Activated T-cell treated with anti-CD3 and anti-CD28 coated beads for 1 hour (primary cell): Measurements from ENCODE around the gene TSPEAR.

Experiments used
- DNase-seq: peaks from one replicate; pipeline ENCODE4 v3.0.0-alpha.2; 2020; ENCODE audit warnings: low read depth

Gene TSPEAR

DNA sequence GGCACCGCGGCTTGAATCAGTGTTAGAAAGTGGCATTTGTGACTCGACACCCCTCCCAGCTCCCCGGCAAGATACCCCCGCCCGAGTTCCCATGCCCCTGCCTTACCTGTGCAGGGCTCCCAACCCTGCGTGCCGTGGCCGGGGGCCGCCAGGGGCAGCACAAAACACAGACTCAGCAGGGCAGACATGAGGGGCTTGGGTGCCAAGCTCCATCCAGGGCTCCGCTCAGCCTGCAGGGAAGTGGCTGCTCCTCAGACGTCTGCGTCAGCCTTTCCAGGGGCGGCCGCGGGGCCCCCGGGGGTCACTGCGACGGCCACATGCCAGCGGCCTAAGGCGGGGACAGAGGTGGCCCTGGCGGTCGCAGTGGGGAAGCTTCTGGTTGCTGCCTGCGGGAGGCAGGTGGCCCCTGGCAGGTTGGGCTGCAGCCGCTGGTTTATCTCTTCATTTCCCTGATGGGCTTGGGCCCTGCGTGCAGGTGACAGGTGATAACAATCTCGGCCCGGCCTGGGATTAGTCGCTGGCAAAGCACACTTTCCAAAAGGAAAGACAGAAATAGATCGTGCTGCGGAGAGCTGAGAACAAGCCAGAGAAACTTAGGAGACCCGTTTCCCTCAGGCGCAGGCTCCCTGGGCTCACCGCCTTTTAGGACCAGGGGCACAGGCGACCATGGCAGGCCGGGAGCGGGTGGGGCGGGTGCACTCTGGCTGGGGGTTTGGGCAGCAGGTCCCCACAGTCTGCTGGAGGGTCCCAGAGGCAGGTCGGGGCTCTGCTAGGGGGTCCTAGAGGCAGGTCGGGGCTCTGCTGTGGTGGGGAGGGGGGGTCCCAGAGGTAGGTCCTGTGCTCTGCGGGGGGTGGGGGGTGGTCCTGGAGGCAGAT lies at the start of gene TSPEAR:
TSS of gene TSPEAR (minus strand) at position 246 of the 876 bp plus-strand sequence. CDS start at position 188, 58 bp downstream.
- DNase-seq, result no peak

DNA sequence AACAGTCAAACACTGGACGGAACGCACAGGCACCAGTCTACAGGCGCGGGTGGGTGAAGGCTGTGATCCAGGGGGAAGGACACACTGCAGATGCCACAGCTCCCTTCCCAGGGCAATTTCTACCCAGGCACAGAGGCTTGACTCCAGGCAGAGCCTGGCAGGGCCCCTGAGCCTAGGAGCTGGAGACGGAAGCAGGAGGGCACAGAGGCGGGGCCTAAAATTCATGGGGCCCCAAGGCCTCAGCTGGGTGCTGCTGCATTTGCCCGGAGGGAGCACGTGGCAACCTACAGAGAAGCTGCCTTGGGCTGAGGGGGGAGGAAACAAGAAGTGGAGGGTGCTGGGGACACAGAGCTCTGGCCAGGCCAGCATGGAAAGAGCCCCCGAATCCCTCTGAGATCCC lies 49.0 kb upstream of the TSPEAR start:
- DNase-seq, result no peak

DNA sequence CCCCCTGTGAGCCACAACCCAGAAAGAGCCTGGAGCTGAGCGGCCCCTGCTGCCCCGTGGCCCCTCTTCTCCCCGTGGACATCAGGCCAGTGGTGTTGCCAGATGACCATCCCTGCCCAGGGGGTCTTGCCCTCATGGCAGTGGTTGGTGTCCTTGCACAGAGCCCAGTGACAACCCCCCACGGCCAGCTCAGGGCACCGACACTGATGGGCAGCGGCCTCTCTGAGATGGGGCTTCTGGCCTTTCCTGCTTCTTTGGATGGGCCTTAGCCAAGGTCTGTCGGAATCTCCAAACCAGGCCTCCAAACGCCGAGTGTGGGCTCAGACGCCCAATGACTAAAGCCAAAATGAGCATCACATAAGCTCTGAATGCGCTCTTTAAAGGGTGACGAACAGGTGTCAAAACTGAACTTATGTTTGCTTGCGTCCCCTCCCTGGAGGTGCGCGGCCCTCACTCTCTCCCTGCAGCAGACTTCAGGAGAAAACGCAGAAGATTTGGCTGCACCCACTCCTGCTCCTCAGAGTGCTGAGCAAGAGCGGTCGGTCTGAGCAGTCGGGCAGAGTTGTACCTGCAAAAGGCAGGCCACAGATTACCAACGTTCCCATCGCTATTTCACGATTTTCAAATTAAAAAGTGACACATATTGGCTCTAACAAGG lies 48.4 kb upstream of the TSPEAR start:
- no peak for DNase-seq

DNA sequence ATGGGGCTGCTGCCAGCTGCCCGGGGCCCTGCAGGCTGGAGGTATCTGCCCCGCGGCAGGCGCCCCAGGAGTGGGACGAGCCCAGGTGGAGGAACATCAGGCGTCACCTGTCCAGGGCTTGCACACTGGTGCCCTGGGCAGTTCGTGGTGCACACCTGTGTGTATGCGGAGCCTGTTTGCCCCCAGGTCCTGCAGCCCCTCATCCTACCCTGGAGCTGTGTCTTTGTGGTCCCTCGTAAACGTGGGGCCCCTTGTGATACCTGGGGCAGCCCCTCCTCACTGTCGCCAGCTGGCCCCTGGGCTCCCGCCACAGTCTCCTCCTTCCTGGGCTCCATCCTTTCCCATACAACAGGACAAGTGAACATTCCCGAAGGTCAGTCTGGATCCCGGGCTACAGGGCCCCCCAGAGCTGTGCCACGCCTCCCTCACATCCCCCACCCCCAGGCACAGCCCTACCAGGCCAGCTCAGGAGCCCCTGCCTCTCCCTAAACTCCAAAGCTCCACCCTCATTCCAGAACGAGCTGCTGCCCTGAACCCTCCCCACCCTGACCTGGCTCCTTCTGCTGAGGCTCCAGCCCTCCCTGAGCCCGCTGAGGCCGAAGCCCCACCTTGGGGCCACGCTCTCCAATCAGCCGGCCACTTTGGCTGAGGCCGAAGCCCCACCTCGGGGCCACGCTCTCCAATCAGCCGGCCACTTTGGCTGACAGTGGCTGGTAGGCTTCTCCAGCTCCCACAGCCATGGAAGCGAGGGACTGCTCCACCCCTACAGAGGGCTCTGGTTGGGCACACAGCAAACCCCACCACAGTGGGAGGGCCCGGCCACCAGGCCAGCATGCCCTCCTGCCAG lies 47.6 kb upstream of the TSPEAR start:
- DNase-seq, result no peak

DNA sequence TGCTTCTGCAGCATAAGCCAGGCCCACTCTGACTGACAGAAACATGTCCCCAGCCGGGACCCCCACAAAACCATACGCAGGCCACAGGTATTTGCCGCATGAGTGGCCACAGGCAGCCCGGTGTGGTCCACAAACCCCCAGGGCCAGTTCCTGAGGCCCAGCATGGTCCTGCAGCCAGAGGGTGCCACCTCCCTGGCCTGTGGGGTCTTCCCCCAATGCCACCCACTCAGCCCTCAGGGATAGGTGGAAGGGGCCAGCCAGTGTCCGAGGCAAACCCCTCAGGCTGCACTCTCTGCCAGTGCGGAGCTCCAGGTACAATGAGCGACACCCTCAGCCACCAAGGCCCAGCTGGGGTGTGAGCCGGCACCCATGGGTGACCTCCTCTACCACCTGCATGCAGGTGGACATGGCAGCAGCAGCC lies 46.8 kb upstream of the TSPEAR start:
- DNase-seq, result no peak

DNA sequence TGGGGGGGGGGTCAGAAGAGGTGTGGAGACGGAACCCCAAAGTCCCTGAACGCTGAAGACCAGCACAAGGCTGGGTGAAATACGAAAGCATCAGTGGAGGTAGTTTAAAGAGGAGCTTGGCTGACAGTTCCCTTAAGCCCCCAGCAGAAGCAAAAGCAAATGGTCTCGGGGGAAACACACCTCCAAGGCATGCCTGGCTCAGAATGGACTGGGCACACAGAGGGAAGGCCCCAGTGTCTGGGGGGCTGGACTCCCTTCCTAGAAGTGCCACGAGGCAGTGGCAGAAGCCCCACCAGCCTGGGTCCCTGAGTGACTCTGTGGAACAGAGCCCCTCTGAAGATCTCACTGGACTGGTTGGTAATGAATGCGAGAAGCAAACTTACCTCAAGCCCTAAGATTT lies 46.4 kb upstream of the TSPEAR start:
- DNase-seq, result no peak

DNA sequence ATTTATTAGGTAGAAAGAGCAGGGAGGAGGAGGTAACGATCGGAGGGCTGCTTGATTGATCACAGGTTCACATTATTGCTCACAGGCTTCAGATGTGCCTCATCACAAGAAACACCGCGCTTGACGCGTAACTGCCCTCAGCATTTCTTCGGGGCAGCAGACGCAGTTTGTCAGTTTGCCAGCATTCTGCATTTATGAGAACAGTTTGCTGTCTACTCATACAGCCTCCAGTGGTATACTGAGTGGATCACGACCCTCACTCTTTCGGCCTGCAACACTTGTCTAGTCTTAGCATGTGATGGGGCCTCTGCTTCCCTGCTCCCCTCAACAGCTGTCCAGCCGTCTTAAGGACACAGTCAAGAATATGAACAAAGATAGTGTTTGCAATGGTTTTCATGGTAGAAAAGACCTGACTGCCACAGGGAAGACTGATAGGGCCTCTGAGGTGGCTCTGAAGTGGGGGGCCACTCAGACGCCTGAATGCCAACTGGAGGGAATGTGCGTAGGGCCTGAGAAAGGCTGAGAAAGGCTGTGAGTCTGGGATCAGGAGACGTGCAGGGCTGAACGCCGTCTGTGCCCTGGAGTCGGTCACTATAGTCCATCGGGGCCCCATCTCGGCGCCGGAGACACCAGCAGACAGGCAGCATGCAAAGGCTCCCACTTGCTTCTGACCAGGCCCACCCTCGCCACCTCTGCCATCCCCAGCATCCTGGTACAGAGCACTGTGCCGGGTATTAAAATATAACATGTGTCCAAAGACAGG lies 45.2 kb upstream of the TSPEAR start:
- DNase-seq, result no peak

DNA sequence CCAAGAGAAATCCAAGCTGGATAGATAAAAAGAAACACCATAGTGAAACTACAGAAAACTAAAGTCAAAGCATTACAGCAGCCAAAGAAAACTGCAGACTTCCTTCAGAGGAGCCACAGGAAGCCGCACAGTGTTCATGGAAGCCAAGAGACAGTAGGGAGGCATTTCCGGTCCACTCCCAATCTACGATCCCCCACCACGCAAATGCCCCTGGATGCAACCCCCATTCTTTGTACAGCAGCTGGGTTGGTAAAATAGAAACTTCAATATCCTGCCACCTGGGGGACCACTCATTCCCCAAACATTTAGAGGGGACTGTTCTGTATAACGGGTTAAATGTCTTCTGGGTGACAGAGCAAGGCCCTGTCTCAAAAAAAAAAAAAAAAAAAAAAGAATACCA lies 43.9 kb upstream of the TSPEAR start:
- no peak for DNase-seq

DNA sequence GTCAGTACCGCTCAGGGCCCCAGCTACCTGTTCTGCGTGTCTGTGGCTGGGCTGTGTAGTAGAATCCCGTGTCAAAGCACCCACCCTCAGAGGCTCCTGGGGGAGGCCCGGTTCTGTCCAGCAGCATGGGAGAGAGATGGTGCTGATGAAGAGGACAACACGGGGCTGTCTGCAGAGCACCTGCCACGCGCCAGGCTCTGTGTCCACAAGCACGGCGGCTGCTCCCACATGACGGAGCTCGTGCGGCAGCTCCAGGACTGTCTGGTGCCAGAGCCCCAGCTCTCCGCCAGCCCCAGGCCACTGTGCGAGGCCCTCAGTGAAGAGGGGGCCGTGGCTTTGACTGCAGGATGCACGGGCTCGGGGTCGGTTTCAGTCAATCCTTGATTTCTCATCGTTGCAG lies 42.0 kb upstream of the TSPEAR start:
- DNase-seq, result no peak

DNA sequence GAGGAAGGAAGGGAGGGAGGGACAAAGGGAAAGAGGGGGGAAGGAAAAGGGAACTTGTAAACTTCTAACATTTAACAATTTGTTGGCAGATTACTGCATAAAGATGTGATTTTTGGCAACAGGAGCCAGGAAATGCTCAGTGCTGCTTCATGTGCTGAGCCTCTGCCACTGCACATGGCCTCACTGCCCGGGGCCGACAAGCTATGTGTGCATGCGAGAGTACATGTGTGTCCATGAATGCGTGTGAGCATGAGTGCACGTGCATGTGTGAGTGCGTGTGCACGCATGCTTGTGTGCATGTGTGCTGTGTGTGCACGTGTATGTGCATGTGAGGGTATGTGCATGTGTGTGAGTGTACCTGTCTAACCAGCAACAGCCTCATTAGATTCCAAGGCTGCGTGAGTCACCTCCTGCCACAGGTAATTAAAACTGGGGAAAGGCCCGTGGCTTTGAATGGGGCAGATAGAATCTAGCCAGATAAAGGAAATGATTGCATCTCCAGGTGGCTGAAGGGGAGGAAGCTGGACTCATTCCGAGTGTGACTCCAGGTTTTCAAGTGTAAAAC lies 41.4 kb upstream of the TSPEAR start:
- DNase-seq, result no peak

DNA sequence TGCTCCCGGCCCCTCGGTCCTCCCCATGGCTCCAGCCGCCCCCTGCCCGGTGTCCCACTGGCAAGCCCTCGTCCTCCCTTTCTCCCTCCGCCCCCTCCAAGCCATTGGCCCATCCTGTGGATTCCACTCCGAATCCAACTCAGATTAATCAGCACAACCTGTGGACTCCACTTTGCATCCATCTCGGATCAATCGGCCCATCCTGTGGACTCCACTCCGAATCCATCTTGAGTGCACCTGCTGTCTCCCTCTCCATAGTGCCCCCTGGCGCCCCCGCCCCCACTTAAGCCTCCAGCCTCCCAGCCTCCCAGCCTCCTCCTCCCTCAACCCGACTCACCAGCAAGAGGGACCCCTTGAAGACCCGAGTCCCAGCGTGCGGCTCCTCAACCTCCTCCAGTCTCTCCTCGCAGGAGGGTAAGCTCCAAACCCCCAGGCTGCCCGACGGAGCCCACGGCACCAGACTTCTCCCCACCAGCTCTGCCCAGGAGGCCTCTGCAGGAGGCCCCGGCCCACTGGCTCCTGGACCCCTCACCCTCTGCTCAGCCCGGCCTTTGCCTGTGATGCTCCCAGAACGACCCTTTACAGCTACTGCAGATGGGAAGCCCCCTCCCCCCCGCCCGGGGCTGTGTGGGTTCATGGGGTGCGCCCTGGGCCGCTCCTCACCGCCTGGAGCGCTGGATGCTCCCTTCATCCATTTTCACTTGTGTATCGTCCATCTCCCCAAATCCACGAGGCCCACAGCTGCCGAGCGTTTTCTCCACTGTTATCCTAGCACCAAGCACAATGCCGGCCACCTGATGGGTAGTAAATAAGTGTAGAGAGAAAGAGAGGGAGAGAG lies 40.6 kb upstream of the TSPEAR start:
- DNase-seq, result no peak

DNA sequence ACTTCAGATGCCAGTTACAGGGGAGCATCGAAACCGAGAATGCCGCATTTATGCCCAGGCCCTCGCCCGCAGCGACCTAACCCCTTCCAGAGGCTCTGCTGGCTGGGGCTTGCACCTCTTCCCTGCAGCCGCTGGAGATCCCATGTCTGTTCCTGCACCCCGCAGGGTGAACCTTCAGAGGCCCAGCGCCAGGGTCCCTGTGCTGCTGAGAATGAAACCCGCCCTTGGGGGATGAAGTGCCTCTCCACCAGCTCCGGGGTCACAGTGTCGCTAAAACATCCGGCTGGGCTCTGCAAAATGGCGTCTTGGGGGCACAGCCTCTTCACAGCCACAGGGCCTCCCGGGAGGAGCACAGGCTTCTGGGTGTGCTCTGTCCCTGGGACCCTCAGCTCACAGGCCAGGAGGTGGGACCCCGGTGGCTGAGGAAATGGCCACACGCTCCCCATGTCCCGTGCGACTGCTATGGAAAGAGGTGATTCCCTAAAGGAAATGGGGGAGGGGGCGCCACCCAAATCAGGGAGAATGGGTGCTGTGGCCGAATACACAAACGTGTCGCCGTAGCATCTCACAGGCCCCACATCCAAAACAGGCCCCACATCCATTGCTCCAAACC lies 39.9 kb upstream of the TSPEAR start:
- DNase-seq, result no peak

DNA sequence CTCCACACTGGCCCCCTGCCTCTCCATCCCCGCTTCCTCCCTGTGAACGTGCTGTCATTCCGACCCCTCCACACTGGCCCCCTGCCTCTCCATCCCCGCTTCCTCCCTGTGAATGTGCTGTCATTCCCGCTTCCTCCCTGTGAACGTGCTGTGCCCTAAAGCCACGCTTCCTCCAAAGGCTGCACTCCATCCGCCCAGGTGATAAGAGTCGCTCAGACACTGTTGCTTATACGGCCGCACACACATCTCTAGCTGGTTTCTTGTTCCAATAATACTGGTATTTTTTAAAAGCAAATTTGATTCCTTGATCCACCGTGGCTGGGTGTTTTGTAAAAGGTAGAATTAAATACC lies 39.3 kb upstream of the TSPEAR start:
- DNase-seq, result no peak

DNA sequence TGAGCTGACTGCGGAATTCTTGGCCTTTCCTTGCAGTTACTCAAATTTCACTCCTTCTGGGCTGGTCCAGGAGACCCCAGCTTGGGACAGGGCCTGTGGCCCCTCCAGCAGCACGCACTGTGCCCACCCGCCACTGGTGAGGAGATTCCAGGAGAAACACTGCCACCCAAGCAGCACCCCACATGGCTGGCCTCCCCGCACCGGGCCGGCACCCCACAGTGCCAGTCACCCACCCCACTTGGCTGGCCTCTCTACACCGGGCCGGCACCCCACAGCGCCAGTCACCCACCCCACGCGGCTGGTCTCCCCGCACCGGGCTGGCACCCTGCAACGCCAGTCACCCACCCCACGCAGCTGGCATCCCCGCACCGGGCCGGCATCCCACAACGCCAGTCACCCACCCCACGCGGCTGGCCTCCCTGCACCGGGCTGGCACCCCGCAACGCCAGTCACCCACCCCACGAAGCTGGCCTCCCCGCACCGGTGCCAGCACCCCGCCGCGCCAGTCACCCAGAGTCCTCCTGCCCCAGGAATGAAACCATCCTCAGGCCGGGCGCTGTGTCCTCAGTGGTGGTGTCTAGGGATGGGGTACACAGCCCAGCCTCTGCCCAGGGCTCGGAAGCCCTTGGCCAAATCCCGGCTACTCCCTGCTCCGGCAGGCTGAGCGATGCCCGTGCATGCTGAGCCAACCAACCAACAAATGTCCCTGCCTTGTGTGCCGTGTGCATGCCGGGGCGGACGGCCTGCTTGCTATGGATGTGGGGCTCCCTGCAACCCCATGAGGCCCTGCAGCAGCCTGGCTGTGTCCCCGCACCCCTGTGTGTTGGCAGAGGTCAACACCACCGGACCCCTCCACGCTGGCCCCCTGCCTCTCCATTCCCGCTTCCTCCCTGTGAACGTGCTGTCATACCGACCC lies 38.6 kb upstream of the TSPEAR start:
- no peak for DNase-seq

DNA sequence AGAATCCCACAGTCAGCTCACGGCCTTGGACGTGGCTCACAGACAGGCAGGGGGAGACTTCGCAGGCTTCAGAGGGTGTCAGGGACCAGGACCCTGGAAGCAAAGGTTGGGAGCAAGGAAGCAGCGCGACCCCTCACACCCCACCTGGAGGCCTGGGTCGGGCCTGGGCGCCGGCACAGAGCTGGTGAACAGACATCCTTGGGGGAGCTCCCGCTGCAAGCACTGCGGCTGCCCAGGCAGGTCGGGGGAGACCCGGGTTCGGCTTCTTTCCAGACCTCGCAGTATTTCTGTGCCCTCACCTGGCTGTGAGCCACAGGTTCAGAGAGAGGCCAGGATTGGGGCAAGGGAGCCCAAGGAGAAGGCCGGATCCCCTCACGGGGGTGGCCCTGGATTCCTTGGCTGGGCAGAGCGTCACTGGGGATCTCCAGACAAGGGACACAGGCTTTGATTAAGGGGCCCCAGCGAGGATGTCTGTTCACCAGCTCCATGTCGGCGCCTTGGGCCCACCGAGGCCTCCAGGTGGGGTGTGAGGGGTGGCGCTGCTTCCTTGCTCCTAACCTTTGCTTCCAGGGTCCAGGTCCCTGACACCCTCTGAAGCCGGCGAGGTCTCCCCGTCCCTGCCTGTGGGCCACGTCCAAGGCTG lies 37.9 kb upstream of the TSPEAR start:
- no peak for DNase-seq

DNA sequence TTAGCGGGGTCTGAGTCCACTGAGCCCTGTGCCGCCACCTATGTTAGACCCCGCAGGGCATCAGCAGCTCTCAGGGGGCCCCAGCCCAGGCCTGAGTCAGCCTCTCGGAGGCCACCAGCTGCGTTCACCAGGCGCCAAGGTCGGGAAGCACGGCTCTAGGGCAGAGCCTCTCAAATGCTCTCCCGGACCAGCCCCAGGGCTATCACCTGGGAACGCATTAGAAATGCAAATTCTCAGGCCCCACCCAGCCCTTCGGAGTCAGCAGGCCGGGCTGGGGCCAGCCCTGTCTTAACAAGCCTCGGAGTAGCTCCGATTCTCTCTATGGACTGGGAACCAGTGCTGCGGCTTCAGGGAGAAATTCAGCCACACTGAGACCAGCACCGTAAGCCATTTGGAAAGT lies 37.2 kb upstream of the TSPEAR start:
- no peak for DNase-seq

DNA sequence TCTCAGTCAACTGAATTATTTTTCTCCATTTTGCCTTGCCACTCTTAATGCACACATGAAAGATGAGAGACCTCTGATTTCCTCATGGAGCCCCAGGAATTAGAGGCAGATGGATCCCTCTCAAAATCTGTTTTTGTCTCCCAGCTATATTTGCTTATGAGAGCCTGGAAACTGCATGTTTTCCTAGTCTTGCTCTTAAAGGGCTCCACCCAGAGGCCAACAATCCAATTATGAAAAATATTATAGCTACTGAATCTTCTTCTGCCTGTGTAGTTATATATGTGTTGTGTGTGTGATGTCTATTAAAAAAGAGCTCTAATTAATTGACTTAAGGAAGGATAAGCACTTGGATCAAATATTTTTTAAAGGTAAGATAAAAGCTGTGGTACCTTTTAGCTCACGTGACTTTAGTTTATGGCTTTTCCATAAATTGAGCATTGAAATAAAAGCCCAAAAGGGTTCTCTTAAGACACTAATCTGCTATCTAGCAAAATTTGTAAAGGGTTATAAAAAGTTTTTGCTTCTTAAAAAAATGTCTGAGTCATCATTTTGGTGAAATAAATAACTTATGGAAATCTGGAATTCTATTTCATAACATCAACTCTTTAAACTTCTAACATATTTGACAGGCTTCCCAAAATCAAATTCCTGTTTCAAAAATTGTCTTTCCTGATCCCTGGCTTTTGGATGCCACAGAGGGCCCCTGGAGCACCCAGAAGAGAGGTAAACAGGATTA lies 31.2 kb upstream of the TSPEAR start:
- DNase-seq, result no peak

DNA sequence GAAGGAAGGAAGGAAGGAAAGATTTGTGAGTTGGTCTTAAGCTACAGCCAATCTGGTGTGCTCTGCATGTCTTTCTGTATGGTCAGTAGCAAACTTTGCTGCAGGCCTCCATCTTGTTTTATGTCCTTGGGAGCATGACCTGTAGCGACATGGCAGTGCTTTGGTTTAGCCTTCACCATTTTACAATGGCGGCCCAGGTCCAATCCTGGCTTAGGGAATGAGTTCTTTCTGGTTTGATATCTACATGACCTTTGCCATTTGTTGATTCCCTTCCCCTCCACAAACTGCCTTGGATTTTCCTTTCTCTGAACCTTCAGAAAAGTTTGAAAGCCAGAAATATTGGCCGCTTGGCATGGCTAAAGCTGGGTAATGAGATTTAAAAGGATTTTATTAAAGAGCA lies 30.5 kb upstream of the TSPEAR start:
- DNase-seq, result no peak
